ENCODE results near the gene ZNF333.

The ZNF333 gene

DNA sequence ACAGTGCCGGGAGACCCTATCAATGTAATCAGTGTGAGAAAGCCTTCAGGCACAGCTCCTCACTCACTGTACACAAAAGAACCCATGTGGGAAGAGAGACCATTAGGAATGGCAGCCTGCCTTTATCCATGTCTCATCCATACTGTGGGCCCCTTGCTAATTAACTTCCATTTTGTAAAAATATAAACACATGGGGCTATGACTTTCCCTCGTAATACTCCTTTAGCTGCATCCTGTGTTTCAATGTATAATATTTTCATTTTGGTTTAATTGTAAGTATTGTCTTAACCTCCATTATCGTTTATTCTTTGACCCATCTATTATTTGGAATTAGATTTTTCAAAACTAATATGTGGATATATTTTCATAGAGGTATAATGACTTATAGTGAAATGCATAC is 29.3 kb downstream of the ZNF333 start:
- no peak overlapping the region for H3K27ac ChIP-seq
- TF ChIP-seq CTCF (IDR thresholded peaks at IDR 0.05), result no peak
- no peak for TF ChIP-seq ZFX (IDR thresholded peaks at IDR 0.05; ENCODE audit: borderline replicate concordance)

DNA sequence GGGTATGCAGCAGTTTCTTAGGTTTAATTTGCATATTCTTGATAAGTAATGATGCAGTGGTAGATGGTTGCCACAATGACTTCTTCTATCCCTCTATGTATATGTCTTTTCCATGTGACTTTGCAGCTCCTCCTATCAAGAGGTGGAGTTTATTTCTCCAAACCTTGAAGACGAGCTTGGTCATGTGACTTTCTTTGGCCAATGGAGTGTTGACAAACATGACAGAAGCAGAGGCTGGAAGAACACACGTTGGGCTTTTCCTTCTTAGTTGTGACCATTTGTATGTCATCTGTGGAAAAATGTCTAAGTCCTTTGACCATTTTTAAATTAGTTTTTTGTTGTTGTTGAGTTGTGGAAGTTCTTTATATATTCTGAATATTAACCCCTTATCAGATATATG is 32.3 kb downstream of the ZNF333 start:
- TF ChIP-seq ZFX (IDR thresholded peaks at IDR 0.05; ENCODE audit: borderline replicate concordance), result no peak
- no peak for TF ChIP-seq CTCF (IDR thresholded peaks at IDR 0.05)
- H3K27ac ChIP-seq, result no peak overlapping the region

DNA sequence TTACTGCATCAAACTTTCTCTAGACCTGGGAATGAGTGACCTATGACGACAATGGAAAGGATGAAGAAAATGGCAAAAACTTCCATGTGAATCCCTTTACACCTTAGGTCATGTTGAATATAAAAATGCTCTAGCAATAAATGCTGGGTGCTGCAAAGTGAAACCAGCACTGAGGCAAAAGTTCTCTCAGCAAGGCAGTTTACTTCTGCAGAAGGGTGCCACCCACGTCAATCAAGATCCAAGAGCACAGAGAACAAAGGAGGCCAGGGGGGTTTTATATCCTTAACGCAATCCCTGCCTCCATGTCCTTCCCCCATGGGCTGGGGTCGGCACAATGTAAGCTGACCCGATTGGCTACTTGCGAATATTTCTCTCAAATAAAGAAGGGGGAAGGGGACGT is 38.7 kb downstream of the ZNF333 start:
- no peak for TF ChIP-seq CTCF (IDR thresholded peaks at IDR 0.05)
- TF ChIP-seq ZFX (IDR thresholded peaks at IDR 0.05; ENCODE audit: borderline replicate concordance), result no peak
- H3K27ac ChIP-seq, result no peak overlapping the region

DNA sequence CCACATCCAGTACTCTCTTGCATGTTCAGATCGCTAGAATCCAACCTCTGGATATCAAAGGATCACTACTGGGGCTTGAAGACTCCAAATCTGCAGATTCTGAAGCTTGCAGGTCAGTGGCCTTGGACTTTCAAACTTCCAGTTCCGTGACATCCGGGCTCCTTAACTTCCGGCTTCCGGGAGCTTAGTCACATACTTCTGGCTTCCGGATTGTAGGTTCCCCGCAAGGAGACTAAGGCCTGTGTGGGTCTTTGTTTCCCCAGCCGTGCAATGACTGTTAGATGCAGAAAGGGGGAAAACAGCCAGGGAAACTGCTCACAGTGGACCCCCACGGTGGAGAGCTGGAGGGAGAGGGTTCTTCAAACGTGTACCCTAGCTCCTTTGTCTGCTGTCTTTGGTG is 41.4 kb downstream of the ZNF333 start:
- TF ChIP-seq CTCF (IDR thresholded peaks at IDR 0.05) (no peak), ZFX (IDR thresholded peaks at IDR 0.05; ENCODE audit: borderline replicate concordance) (no peak)
- no peak overlapping the region for H3K27ac ChIP-seq

DNA sequence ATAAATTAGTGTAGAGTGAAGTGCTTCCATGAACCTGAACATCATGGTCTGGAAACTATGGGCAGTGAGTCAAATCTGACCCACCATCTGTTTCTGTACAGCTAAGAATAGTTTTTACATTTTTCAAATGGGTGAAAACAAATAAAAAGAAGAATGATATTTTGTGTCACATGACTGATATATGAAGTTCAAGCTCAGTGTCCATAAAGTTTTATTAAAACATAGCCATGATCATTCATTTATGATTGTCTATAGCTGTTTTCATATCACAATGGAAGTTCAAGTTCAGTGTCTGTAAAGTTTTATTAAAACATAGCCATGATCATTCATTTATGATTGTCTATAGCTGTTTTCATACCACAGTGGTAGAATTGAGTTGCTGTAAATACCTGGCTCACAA is 42.7 kb downstream of the ZNF333 start:
- H3K27ac ChIP-seq, result no peak overlapping the region
- TF ChIP-seq CTCF (IDR thresholded peaks at IDR 0.05), result no peak
- TF ChIP-seq ZFX (IDR thresholded peaks at IDR 0.05; ENCODE audit: borderline replicate concordance), result no peak

- TF ChIP-seq ZFX (IDR thresholded peaks at IDR 0.05; ENCODE audit: borderline replicate concordance), result no peak
- no peak for TF ChIP-seq CTCF (IDR thresholded peaks at IDR 0.05)
- H3K27ac ChIP-seq, result no peak overlapping the region
Observed at GRCh38 chr19:14733574-14733973, 43.7 kb downstream of the ZNF333 start.

DNA sequence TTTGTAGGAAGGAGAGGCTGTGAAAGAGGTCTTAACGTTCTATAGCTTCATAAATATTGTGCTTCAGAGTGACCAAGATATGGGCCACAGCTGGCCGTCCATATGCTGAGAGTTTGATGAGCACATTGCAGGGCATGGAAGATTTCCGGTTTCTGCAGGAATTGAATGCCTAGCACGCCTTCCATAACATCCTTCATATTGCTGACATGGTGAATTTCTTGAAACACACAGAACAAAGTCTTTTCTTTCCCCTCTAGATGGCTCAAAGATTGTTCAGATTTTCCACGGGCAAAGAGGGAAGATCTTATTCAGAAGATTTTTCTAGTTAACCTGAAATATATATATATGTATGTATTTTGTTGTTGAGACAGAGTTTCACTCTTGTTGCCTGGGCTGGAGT is 46.1 kb downstream of the ZNF333 start:
- no peak overlapping the region for H3K27ac ChIP-seq
- no peak for TF ChIP-seq CTCF (IDR thresholded peaks at IDR 0.05)
- TF ChIP-seq ZFX (IDR thresholded peaks at IDR 0.05; ENCODE audit: borderline replicate concordance), result no peak

Data from 22Rv1 (cell line).